Loucy (cell line): ENCODE measurements around the gene TMEM178A.

Source experiments
- H2AFZ ChIP-seq: fragments of 200-600 bp; sonication (generic); 2 replicates; pipeline ENCODE4 v1.6.0; 2016; ENCODE audit warnings: antibody characterized with exemption, mild to moderate bottlenecking, low read length, moderate library complexity
- H3F3A ChIP-seq: fragments of 200-600 bp; 2 replicates; pipeline ENCODE4 v1.6.0; 2016; ENCODE audit warnings: antibody characterized with exemption, low read depth, mild to moderate bottlenecking
- H3K27me3 ChIP-seq: fragments of 200-600 bp; sonication (generic); 2 replicates; pipeline ENCODE4 v1.6.1; 2014; ENCODE audit warnings: low read length, mild to moderate bottlenecking; ENCODE audit not compliant: insufficient read depth, poor library complexity, severe bottlenecking
- H3K36me3 ChIP-seq: fragments of 200-600 bp; sonication (generic); 2 replicates; pipeline ENCODE4 v1.6.1; 2016; ENCODE audit warnings: low read length; ENCODE audit not compliant: insufficient read depth
- H3K4me1 ChIP-seq: fragments of 200-600 bp; sonication (generic); 2 replicates; pipeline ENCODE4 v1.5.1; 2014; ENCODE audit warnings: low read length, mild to moderate bottlenecking; ENCODE audit not compliant: insufficient read depth, poor library complexity, severe bottlenecking
- H3K4me2 ChIP-seq: fragments of 200-600 bp; sonication (generic); 2 replicates; pipeline ENCODE4 v1.6.0; 2014; ENCODE audit warnings: antibody characterized with exemption, low read length, low read depth, mild to moderate bottlenecking; ENCODE audit not compliant: poor library complexity, severe bottlenecking
- H3K4me3 ChIP-seq: fragments of 200-600 bp; sonication (generic); 2 replicates; pipeline ENCODE4 v1.5.1; 2014; ENCODE audit warnings: low read length, mild to moderate bottlenecking, mixed read lengths; ENCODE audit not compliant: poor library complexity, severe bottlenecking
- H3K79me2 ChIP-seq: fragments of 200-600 bp; sonication (generic); 2 replicates; pipeline ENCODE4 v1.6.1; 2014; ENCODE audit warnings: low read length; ENCODE audit not compliant: insufficient read depth
- H3K9ac ChIP-seq: fragments of 200-600 bp; sonication (generic); 2 replicates; pipeline ENCODE4 v1.6.0; 2014; ENCODE audit warnings: mild to moderate bottlenecking, low read depth, low read length, moderate library complexity; ENCODE audit not compliant: poor library complexity, severe bottlenecking
- H3K9me2 ChIP-seq: fragments of 200-600 bp; sonication (generic); replicated peaks from 2 replicates; pipeline ENCODE4 v1.6.1; 2016; ENCODE audit warnings: low read depth, low read length, mixed read lengths
- H3K9me3 ChIP-seq: fragments of 200-600 bp; sonication (generic); 2 replicates; pipeline ENCODE4 v1.6.1; 2014; ENCODE audit warnings: mild to moderate bottlenecking, antibody characterized with exemption, low read length, low read depth; ENCODE audit not compliant: insufficient read depth
- H4K20me1 ChIP-seq: fragments of 200-600 bp; sonication (generic); 2 replicates; pipeline ENCODE4 v1.6.0; 2014; ENCODE audit warnings: antibody characterized with exemption, low read length, mild to moderate bottlenecking; ENCODE audit not compliant: insufficient read depth, poor library complexity, severe bottlenecking
- CTCF ChIP-seq: fragments of 200-600 bp; sonication (generic); conservative IDR thresholded peaks from 2 replicates; pipeline ENCODE4 v1.5.1; 2014; ENCODE audit warnings: mild to moderate bottlenecking, antibody characterized with exemption, low read length
- EZH2phosphoT487 ChIP-seq: fragments of 200-600 bp; IDR thresholded peaks from 2 replicates; pipeline ENCODE4 v1.6.1; 2018; ENCODE audit warnings: antibody characterized with exemption, mild to moderate bottlenecking, moderate library complexity, borderline replicate concordance

The TMEM178A gene

DNA sequence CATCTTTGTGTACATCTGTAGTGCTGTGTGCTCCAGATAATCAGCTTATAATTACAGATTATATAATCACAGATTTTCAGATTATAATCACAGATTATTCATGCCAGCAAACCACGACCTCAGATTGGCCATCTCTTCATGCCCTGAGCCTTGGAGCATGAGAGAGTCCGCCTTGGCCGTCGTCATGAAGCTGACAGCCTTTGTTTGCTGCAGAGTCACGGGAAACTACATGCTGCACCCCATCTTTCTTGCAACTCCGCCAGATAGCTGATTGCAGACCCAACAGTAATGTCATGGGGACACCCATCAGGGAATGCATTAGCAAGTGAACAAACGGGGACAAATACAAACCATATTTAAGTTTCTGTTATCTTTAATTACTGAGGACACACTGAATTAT lies 7.3 kb downstream of the TMEM178A start:
- Histone ChIP-seq H3K27me3 (peaks cover 17% of the 10 kb centered on the region), H3K4me1 (no peaks in the 10 kb centered on the region)
- no peak for TF ChIP-seq EZH2phosphoT487
- no peak for TF ChIP-seq CTCF

GRCh38 chr2:39676342-39676741 lies 10.6 kb downstream of the TMEM178A start:
- no peak overlapping the region for H3K4me3 ChIP-seq
- no peaks in the 10 kb centered on the region for H4K20me1 ChIP-seq
- H3K9ac ChIP-seq: no peak overlapping the region
- H3K9me3 ChIP-seq: no peaks in the 10 kb centered on the region
- H3K4me1 ChIP-seq: no peaks in the 10 kb centered on the region
- no peaks in the 10 kb centered on the region for H3K79me2 ChIP-seq
- peaks cover 3% of the 10 kb centered on the region for H3K27me3 ChIP-seq
- H3K9me2 ChIP-seq: no peaks in the 10 kb centered on the region
- TF ChIP-seq CTCF (no peak), EZH2phosphoT487 (no peak)
- H2AFZ ChIP-seq: no peak overlapping the region
- no peak overlapping the region for H3K4me2 ChIP-seq
- H3F3A ChIP-seq: no peaks in the 10 kb centered on the region
- H3K36me3 ChIP-seq: no peaks in the 10 kb centered on the region

More for the DNA sequence above, 7.3 kb downstream of the TMEM178A start:
- no peaks in the 10 kb centered on the region for H3K9me3 ChIP-seq
- 0 out of 2 replicates have a peak, but pooled peaks cover 3% of the 10 kb centered on the region for H3K9me2 ChIP-seq
- H3K4me2 ChIP-seq: no peak overlapping the region
- H3K36me3 ChIP-seq: no peaks in the 10 kb centered on the region
- no peaks in the 10 kb centered on the region for H4K20me1 ChIP-seq
- no peaks in the 10 kb centered on the region for H3F3A ChIP-seq
- no peaks in the 10 kb centered on the region for H3K79me2 ChIP-seq
- H2AFZ ChIP-seq: no peak overlapping the region
- no peak overlapping the region for H3K4me3 ChIP-seq
- no peak overlapping the region for H3K9ac ChIP-seq

DNA sequence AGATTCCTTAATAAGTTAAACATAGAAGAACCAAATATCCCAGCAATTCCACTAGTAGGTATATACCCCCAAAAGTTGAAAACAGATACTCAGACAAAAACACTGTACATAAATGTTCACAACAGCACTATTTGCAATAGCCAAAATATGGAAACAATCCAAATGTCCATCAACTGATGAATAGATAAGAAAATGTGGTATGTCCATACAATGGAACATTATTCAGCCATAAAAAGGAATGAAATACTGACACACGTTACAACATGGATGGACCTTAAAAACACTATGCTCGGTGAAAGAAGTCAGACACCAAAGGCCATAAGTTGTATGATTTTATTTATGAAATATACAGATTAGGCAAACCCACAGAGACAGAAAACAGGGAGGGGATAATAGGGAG lies 12.5 kb downstream of the TMEM178A start:
- Histone ChIP-seq H3K9me3 (no peaks in the 10 kb centered on the region), H3K4me3 (no peak overlapping the region), H4K20me1 (no peaks in the 10 kb centered on the region), H3K4me1 (no peaks in the 10 kb centered on the region), H3F3A (no peaks in the 10 kb centered on the region), H3K9ac (no peak overlapping the region), H3K36me3 (no peaks in the 10 kb centered on the region), H3K9me2 (no peaks in the 10 kb centered on the region), H3K4me2 (no peak overlapping the region), H3K27me3 (no peaks in the 10 kb centered on the region), H2AFZ (no peak overlapping the region), H3K79me2 (no peaks in the 10 kb centered on the region)
- no peak for TF ChIP-seq CTCF
- TF ChIP-seq EZH2phosphoT487: no peak
